Vagina (tissue), 2 donors: ENCODE measurements around the gene CEBPZOS.

Experiments used
- CTCF ChIP-seq, 3 experiments: fragments of 450-650 bp in 2 of 3; fragments of 200-600 bp in 1 of 3; sonication (generic) in 1 of 3; IDR thresholded peaks; one replicate each; pipeline ENCODE4 v1.5.1; 2017 to 2019; ENCODE audit warnings: antibody characterized with exemption in 3 of 3, mild to moderate bottlenecking in 2 of 3, moderate library complexity in 2 of 3
- POLR2A ChIP-seq, 2 donors: fragments of 450-650 bp; IDR thresholded peaks; one replicate each; pipeline ENCODE4 v1.6.1; 2017; ENCODE audit warnings: antibody characterized with exemption in 2 of 2, mild to moderate bottlenecking in 2 of 2, moderate library complexity in 2 of 2

- TF ChIP-seq CTCF (IDR thresholded peaks at IDR 0.05) (no peak), POLR2A (IDR thresholded peaks at IDR 0.05) (no peak)
Observed at GRCh38 chr2:37180640-37181039, 15.7 kb upstream of the CEBPZOS start.
